Ovary (tissue), 3 donors: ENCODE results near the gene NAGLU.

Source experiments
- CTCF ChIP-seq, 3 donors: fragments of 450-650 bp in 2 of 3; fragments of 200-600 bp in 1 of 3; IDR thresholded peaks; one replicate each; pipeline versions ENCODE4 v1.5.1 to v1.8.0; 2016 to 2022; ENCODE audit warnings: antibody characterized with exemption in 3 of 3, mild to moderate bottlenecking in 1 of 3
- EP300 ChIP-seq: sonication (generic); formaldehyde crosslinking; IDR thresholded peaks from one replicate; pipeline ENCODE4 v1.6.1; 2017; ENCODE audit warnings: antibody characterized with exemption
- POLR2A ChIP-seq: fragments of 450-650 bp; IDR thresholded peaks from one replicate; pipeline ENCODE4 v1.6.1; 2017; ENCODE audit warnings: antibody characterized with exemption, mild to moderate bottlenecking, moderate library complexity
- donor health status: DM: no; HTN: no; CAD: no.

GRCh38 chr17:42559075-42559474 is 23.0 kb downstream of the NAGLU start:
- TF ChIP-seq POLR2A (no peak), CTCF (IDR thresholded peaks at IDR 0.05) (no peak), EP300 (no peak)
